CD4-positive, alpha-beta T cell treated with Interleukin-10 for 1 hour (primary cell): ENCODE measurements around the gene RET.

Source experiments
- DNase-seq: peaks from one replicate; pipeline ENCODE4 v3.0.0-alpha.2; 2020

Gene RET

GRCh38 chr10:43177595-43177994, 100.7 kb downstream of the RET start:
- no peak for DNase-seq
